DMS 273 (cell line): Measurements from ENCODE around the gene ZNF652.
A peak's percentile ranks its signal among the peaks of the same experiment; 100 is the strongest.
"Not testable (repeated sequence)": the region's sequence is repeated elsewhere in the genome, so short reads cannot be mapped to it uniquely, and the experiment has no call there.

ENCODE experiments used
- DNase-seq: peaks from one replicate; lab custom pipeline; 2025; ENCODE audit not compliant: unreplicated experiment; lab: John Stamatoyannopoulos, UW

Gene ZNF652

DNA sequence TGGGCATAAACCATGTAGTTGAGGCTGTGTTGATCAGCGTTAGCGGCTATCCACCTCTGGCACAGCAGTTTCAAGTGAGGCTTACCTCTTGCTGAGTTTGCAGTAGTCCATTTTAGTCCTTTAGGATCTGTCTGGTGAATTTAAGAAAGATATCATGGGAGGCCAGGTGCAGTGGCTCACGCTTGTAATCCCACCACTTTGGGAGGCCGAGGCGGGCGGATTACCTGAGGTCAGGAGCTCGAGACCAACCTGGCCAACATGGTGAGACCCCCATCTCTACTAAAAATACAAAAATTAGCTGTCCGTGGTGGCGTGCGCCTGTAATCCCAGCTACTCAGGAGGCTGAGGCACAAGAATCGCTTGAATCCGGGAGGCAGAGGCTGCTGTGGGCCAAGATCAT lies 86.1 kb downstream of the ZNF652 start:
- not testable (repeated sequence) for DNase-seq

DNA sequence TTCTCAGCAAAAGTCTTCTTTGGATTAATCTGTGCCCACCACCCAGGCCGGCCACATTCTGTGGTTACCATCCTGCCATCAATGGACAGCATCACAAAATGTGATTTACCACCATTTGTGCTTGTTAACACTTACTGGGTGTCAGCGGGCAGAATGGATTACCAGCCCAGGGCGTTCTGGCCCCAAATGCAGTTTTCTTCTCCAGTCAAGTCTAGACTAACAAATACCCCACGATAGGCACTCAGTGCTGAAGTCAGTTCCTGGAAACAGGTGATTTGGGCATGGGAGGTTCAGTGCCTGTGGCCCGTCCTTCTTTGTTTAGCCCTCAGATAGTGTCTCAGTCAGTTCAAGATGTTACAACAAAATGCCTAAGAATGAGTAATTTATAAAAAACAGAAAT lies 92.7 kb downstream of the ZNF652 start:
- no peak for DNase-seq

DNA sequence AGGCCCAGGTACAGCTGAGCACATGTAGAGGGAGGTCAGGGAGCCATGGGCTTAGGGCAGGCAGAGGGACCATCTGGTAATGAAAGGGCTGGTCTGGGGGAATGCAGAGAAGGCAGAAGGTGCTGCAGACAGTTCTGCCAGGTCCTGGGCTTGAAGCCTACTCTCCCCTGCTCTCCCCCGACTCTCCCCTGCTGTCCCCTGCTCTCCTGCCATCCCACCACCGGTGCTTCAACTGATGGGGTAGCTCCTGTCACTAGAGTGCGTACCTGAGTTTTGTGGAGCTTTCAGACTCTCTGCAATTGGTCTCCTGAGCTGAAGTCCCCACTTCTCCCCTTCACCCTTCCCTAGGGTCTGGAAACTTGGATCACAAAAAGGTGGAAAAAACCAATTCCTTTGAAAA lies 94.1 kb downstream of the ZNF652 start:
- no peak for DNase-seq

DNA sequence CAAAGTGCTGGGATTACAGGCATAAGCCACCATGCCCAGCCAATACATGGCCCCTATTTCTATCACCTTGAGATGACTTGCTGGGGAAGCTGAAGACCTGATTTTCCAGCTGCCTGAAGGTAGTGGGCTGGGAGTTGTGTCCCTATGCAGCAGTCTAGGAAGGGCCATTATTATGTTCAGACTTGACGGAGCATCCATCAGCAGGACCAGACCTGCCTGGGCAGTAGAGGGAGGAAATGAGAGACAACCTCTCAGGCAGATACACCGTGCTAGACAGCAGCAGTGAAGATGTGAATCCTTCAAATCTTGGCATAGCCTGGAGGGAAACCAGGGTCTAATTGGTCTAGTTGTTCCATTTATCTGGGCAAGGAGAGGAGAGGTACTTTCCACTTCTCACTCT lies 95.8 kb downstream of the ZNF652 start:
- DNase-seq: no peak

DNA sequence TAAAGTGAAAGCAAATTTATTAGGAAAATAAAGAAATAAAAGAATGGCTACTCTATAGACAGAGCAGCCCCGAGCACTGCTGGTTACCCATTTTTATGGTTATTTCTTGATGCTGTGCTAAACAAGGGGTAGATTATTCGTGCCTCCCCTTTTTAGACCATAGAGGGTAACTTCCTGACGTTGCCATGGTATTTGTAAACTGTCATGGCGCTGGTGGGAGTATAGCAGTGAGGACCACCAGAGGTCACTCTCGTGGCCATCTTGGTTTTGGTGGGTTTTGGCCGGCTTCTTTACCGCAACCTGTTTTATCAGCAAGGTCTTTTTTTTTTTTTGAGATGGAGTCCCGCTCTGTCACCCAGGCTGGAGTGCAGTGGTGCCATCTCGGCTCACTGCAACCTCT lies 100.5 kb downstream of the ZNF652 start:
- not testable (repeated sequence) for DNase-seq

DNA sequence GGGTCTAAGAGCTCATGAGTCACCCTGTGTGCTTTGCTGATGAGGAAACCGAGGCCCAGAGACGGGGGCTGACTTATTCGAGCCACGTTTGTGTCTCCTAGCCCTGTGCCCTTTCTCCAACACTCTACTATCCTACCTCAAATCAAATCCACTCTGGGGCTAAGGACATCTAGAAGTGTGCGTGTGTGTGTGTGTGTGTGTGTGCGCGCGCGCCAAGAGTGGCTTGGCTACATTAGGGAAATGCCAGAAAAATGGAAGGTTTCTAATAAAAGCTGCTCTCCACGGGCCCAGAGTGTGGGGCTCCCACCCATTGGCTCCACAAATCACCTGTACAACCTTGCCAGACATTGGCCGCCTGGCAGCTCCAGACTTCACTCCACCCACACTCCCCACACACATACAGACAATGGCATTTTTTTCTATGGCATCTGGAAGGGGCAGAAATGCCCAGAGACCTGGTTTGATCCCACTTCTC lies 101.2 kb downstream of the ZNF652 start:
- no peak for DNase-seq

DNA sequence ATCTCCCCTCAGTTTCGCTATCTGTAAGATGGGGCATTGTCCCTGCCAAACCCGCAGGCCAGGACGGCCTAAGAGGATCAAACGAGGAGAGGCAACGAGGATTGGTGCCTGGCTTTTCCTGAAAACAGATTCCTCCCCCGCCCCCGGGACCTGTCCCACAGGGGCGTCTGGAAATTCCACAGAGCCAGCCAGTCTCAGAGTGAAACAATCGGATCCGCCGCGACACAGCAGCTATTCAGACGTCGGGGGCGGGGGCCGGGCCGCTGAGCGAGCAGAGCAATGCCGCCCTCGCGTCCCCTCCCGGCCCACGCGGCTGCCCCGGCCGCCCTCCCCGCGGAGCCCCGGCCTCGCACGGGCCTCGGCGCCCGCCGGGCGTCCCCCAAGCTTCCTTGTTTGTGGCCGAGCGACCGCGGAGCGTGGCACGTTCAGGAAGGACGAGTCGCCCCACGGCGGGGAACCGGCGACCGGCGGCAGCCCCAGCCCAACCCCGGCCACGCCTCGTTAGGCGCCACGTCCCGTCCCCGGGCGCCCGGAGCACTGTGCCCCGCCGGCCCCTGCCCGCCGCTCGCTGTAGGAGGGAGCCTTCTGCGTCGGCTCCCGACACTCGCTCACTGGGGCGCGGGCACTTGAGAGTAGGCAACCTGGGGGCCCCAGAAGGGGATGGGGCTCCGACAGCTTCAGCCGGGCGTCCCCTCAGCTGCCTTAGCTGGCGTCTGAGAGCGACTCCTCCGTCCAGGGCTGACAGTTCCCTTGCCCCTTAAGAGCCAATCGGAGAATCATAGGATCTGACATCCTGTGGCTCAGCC lies 101.8 kb downstream of the ZNF652 start:
- DNase-seq: peak; percentile 58

DNA sequence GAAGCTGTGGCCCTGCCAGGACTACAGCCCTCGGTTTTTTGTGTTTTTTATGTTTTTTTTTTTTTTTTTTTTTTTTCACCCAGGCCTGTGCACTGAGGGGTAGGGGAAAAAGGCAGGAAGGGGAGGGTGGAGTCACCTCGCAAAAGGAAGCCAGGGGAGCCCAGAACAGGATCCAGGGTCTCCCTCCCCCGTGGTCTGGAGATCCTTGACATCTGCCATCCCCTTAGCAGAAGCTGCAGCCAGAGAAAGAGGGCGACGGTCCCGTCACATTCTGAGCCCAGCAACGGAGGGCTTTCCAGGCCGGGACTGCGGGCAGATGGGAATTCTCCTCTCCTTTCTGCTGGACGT lies 102.4 kb downstream of the ZNF652 start:
- DNase-seq: no peak

DNA sequence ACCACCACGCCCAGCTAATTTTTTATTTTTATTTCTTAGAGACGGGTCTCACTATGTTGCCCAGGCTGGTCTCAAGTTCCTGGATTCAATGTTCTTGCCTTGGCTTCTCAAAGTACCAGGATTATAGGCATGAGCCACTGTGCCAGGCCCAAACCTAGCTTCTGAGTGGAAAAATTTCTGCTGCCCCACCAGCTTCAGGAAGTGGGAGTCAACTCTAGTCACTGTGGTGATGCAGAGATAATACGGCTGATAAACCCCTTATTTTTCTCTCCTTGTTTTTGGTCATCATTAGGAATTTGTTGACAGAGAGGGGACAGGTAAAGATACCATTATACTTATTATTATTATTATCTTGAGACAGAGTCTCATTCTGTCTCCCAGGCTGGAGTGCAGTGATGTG lies 103.7 kb downstream of the ZNF652 start:
- DNase-seq: no peak

DNA sequence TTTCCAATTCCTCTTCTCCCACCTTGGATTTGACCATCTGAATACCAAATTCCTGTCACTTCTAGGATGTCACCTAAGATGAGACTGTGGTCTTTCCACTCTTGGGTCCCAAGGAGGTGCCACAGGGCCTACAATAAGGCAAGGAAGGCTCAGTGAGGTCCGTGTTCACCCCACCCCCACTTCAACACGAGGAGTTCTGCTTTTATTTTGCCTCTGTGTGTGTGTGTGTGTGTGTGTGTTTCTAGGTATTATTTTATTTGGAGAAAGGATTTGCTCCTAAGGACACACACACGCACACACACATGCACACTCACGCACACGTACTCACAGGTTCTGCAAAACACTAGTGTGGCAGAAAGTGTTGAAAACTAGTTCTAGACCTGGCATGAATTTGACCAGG lies 106.9 kb downstream of the ZNF652 start:
- no peak for DNase-seq

DNA sequence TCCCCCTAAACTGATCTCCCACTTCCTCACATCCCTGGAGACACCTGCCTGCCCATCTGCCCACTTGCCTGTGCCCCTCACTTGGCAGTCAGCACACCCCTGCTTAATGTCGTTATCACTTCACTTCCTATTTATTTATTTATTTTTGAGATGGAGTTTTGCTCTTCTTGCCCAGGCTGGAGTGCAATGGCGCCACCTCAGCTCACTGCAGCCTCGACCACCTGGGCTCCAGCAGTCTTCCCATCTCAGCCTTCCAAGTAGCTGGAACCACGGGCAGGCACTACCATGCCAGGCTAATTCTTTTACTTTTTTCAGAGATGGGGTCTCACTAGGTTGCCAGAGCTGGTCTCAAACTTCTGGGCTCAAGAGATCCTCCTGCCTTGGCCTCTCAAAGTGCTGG lies 108.0 kb downstream of the ZNF652 start:
- no peak for DNase-seq

DNA sequence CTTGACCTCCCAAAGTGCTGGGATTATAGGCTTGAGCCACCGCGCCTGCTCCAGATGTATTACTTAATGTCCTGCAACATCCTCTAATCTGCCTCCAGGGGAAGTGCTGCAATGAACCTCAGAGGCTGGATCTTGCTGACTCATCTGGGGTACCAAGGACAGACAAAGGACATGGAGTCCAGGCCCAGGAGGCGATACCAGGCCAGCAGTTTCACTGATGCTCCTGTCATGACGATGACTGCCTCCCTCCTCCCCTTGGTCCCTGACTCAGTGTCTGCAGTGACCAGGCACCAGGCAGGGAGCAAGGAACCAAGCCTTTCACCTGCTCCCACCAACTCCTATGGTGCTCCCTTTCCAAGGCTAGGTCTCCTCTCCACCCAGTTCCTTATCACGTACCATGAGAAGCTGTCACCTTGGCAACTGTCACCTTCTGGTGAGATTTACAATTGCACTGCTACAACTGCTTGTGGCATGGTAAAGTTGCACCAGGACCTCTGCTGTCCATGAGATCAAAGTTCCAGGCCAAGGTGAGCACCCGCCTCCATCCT lies 109.8 kb downstream of the ZNF652 start:
- DNase-seq: peak; percentile 18

DNA sequence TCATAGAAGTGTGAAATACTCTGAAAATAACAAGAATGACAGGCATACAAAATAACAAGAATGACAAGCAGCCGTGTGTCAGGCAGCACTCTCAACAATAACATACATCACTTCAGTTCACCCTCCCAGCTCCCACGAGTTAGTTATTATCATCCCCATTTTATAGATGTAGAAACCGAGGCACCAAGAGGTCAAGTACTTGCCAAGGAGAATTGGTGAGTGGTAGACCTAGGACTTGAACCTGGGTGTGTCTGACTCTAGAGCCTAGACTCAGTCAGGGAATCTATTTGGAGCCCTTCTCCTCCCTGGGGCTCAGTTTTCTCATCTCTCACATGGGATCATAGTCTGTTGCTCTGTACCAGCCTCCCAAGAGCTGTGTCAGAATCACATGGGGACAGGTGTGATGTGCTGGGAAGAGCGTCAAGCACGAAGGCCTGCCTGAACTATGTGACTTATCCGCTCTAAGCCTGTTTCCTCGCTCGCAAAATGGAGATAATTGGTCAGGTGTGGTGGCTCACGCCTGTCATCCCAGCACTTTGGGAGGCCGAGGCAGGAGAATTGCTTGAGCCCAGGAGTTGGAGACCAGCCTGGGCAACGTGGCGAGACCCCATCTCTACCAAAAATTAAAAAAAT lies 112.0 kb downstream of the ZNF652 start:
- no peak for DNase-seq

DNA sequence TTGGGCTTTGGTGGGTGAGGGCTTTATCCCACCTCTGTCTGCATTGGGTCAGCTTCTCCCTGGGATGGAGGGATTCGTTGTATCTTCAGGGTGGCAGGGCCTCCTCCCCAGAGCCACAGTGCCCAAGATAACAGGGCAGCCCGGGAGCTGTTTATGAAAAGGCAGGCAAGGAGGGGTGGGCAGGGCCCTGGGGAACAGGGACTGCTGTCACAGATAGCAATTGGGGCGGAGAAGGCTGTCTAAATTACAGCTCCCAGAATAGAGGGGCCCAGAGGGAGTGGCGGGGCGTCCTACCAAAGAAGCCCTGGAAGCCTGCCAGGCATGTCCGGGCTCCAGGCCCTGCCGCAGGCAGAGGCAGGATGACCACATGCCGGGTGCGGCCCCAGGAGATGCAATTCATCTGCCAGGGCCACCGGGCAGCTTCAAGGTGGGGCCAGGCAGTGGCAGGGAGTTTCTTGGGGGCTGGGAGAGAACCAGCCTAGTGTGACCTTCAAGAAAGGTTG lies 112.7 kb downstream of the ZNF652 start:
- DNase-seq: peak; percentile 22

DNA sequence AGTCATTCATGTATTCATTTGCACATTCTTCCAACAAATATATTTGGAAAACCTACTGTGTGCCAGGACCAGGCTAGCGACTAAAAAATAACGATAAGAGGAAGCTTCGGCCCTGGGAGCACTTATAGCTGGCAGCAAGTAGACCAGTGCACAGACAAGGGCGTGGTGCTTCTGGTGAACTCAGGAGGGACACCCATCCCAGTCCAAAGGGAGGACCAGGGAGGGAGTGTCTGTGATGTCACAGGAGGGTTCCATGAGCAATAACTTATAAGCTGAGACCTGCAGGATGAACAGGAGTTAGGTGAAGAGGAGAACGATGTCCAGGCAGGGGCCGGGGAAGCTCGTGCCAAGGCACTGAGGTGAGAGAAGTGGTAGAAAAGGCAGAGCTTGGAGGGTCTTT lies 114.1 kb downstream of the ZNF652 start:
- no peak for DNase-seq

DNA sequence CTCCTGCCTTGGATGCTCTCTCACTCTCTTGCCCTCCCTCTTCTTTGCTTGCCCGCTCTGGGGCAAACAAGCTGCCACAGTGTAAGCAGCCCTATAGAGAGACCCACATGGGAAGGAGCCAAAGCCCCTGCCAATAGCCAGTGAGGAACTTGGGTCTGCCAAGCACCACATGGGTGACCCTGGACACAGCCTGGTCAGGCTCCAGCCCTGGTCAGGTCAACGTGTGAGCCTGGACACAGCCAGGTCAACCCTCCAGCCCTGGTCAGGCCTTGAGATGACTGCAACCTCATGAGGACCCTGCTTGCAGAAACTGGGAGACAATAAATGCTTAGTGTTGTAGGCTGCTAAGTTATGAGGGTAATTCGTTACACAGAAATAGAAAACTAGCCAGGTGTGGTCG lies 117.2 kb downstream of the ZNF652 start:
- DNase-seq: no peak
